Osteocyte (in vitro differentiated cells): Measurements from ENCODE around the gene ABHD5. TPM values are rescaled to one million over a fixed set of nuclear protein-coding genes. Genes with fewer than 3 reads are reported as not detected.

Source experiments
- DNase-seq: peaks from one replicate; pipeline ENCODE4 v3.0.0; 2021; ENCODE audit warnings: mixed read lengths; ENCODE audit not compliant: unreplicated experiment; ENCODE audit errors: extremely low spot score
- H3K27ac Mint-ChIP-seq: one replicate; pipeline ENCODE4 v1.8.0; 2021; ENCODE audit warnings: mild to moderate bottlenecking, mixed read lengths; ENCODE audit not compliant: unreplicated experiment
- H3K27me3 Mint-ChIP-seq: one replicate; pipeline ENCODE4 v1.8.0; 2021; ENCODE audit warnings: mixed read lengths; ENCODE audit not compliant: unreplicated experiment
- H3K36me3 Mint-ChIP-seq: one replicate; pipeline ENCODE4 v1.8.0; 2021; ENCODE audit warnings: mixed read lengths; ENCODE audit not compliant: unreplicated experiment
- H3K4me1 Mint-ChIP-seq: one replicate; pipeline ENCODE4 v1.8.0; 2021; ENCODE audit warnings: mixed read lengths; ENCODE audit not compliant: unreplicated experiment
- H3K4me3 Mint-ChIP-seq: one replicate; pipeline ENCODE4 v1.8.0; 2021; ENCODE audit warnings: mild to moderate bottlenecking, moderate library complexity, mixed read lengths; ENCODE audit not compliant: unreplicated experiment
- H3K9me3 Mint-ChIP-seq: one replicate; pipeline ENCODE4 v1.8.0; 2021; ENCODE audit warnings: mixed read lengths; ENCODE audit not compliant: unreplicated experiment
- CTCF ChIP-seq: fragments of 200-600 bp; sonication (generic); IDR thresholded peaks from 2 replicates; pipeline ENCODE4 v1.5.0; 2021; ENCODE audit warnings: antibody characterized with exemption, mild to moderate bottlenecking, moderate library complexity
- total RNA-seq: library from RNA; stranded (reverse); gene quantifications from 2 replicates; pipeline ENCODE4 v1.2.1, GENCODE V29; 2021

Gene ABHD5
- total RNA-seq, 1 donor from 2014 or later, result 10.2 TPM

GRCh38 chr3:43732747-43733425, 42.1 kb downstream of the ABHD5 start:
- no peaks in the 10 kb centered on the region for H3K9me3 Mint-ChIP-seq
- H3K36me3 Mint-ChIP-seq, result peaks cover 2% of the 10 kb centered on the region
- TF ChIP-seq CTCF, result no peak
- no peak overlapping the region for H3K27ac Mint-ChIP-seq
- DNase-seq, result no peak
- H3K4me1 Mint-ChIP-seq, result peaks cover 10% of the 10 kb centered on the region
- no peak overlapping the region for H3K4me3 Mint-ChIP-seq
- H3K27me3 Mint-ChIP-seq, result no peaks in the 10 kb centered on the region

- TF ChIP-seq CTCF, result no peak
- Mint-ChIP-seq H3K27ac (no peak overlapping the region), H3K4me1 (peaks cover 8% of the 10 kb centered on the region), H3K9me3 (no peaks in the 10 kb centered on the region), H3K27me3 (no peaks in the 10 kb centered on the region), H3K4me3 (no peak overlapping the region), H3K36me3 (peaks cover 2% of the 10 kb centered on the region)
- DNase-seq, result no peak
Measured at GRCh38 chr3:43733459-43734384, 43.0 kb downstream of the ABHD5 start.

- Mint-ChIP-seq H3K9me3 (no peaks in the 10 kb centered on the region), H3K4me1 (peaks cover 8% of the 10 kb centered on the region), H3K27ac (no peak overlapping the region), H3K27me3 (no peaks in the 10 kb centered on the region), H3K4me3 (no peak overlapping the region), H3K36me3 (peaks cover 2% of the 10 kb centered on the region)
- DNase-seq, result no peak
- TF ChIP-seq CTCF, result no peak
Measured at GRCh38 chr3:43734685-43735084, 43.9 kb downstream of the ABHD5 start.

GRCh38 chr3:43735618-43736017, 44.9 kb downstream of the ABHD5 start:
- Mint-ChIP-seq H3K36me3 (peaks cover 2% of the 10 kb centered on the region), H3K9me3 (no peaks in the 10 kb centered on the region), H3K27me3 (no peaks in the 10 kb centered on the region), H3K27ac (no peak overlapping the region), H3K4me3 (no peak overlapping the region), H3K4me1 (peaks cover 8% of the 10 kb centered on the region)
- no peak for TF ChIP-seq CTCF
- DNase-seq, result no peak
